Activated T-helper 9 cell treated with anti-CD3 and anti-CD28 coated beads, Interleukin-2, amount 50 U/mL, for 16 hours (primary cell): ENCODE measurements around the gene IRF4.
"Not testable (repeated sequence)": the region's sequence is repeated elsewhere in the genome, so short reads cannot be mapped to it uniquely, and the experiment has no call there.

Source experiments
- DNase-seq: peaks from one replicate; pipeline ENCODE4 v3.0.0-alpha.2; 2020; ENCODE audit warnings: low read depth

IRF4 gene

DNA sequence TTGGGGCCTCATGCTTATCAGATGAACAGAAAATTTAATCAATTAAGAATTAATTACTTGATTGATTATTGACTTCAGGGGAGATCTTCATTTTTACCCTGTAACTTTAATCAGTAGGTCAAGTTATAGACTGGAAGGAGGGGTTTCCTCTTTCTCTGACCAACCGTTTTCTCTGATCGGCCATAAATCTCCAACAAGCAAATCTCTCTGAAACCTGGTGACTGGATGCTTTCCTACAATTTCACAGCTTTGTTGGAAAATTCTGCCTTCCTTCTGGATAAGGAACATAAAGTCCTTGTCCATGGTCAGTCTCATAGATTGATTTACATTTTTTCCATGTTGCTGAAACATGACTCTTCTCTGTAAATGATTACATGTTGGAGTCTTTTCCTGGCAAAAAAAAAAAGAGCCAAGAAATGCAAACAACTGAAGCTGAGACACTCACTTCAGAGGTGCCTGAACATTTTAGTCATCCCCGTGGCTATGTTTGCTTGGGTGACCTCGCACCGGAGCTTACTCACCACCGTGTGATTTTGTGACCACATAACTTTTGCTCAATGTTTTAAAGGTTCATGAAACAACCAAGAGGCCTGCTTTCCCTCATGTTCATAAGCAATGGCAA, 31.0 kb downstream of the IRF4 start:
- DNase-seq = peak; percentile 48

DNA sequence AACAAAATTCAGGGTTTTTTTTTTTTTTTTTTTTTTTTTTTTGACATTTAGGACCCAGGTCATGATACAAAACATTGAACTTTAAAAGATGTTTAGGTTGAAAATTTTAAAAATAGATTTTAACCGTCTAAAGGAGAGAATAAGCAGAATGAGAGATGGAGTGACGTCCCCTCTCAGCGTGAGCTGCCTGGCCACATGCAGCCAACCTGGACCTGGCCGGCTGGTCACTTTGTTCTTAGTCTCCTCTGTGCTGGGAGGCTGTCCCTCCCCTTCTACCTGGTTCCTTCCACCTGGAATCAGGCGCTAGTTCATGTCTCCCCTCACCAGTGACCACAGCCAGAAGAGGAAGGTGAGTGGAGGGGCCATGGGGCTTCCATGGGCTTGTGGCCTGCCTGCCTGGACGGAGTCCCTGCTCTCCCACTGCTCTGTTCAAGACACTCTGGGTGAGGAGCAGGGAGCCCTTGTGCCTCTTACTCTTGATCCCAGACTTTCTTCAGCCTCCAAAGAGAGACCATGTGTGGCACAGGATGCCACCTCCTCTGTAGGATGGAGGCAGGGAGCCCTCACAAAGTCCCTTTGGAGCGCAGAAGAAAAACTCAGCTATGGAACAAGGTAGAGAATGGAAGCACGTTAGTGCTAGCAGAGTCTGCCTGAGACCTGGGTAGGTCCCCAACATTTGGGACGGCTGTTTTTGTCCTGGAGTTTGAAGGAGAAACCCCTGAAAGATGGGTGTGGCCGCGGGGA, 31.7 kb downstream of the IRF4 start:
- no peak for DNase-seq

DNA sequence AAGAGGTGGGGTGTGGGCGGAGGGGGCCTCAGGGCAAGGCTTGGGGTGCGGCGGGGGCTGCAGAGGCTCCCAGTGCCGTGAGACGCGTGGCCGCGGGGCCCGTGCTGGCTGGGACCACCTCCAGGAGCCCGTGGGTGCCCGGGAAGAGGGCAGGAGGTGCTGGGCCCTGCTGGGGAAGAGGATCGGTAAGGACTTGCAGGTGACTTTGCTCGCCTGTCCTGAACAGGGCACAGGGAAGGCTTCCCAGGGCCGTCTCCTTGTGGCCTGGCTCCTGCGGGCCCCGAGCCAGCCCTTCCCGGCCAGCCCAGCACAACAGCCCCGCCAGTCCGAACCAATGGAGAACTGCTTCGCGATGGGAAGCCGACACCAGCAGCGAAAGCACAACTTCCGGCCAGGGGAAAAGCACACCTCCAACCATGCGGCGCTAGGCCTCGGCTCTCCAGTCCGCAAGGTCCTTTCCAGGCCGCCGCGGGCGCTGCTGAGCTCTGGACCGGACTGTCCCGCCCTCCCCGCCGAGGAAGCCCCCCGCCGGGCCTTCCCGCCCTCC, 32.3 kb downstream of the IRF4 start:
- no peak for DNase-seq

DNA sequence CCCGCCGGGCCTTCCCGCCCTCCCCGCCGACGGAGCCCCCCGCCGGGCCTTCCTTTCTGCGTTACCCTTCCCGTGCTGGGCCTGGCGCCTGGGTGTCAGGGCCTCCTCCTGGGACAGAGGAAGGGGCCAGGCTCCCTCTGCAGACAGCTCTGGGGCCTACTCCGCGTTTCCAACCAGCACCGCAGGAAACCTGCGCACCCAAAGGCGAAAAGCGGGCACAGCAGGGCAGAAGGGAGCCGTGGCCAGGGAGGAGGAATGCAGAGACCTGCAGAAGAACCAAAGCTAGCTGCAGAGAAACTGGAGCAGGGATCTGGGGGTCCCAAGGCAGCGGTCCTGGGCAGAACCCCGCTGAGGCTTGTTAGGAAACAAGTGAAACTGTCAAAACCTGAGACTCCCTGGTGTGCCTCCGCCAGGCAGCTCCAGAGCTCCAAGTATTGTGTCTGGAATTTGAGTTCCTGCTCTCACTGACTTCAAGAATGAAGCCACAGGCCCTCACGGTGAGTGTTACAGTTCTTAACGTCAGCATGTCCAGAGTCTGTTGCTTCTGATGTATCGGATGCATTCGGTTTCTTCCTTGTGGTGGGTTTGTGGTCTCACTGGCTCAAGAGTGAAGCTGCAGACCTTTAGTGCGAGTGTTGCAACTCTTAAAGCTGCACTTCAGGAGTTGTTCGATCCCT, 33.3 kb downstream of the IRF4 start:
- DNase-seq = no peak

DNA sequence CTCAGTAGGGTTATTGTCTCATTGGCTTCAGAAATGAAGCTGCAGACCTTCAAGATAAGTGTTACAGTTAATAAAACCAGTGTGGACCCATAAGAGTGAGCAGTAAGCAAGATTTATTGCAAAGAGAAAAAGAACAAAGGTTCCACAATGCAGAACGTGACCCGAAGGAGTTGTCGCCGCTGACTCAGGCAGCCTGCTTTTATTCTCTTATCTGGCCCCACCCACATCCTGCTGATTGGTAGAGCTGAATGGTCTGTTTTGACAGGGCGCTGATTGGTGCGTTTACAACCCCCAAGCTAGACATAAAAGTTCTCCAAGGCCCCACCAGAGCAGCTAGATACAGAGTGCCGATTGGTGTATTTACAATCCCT, 33.9 kb downstream of the IRF4 start:
- DNase-seq = not testable (repeated sequence)

DNA sequence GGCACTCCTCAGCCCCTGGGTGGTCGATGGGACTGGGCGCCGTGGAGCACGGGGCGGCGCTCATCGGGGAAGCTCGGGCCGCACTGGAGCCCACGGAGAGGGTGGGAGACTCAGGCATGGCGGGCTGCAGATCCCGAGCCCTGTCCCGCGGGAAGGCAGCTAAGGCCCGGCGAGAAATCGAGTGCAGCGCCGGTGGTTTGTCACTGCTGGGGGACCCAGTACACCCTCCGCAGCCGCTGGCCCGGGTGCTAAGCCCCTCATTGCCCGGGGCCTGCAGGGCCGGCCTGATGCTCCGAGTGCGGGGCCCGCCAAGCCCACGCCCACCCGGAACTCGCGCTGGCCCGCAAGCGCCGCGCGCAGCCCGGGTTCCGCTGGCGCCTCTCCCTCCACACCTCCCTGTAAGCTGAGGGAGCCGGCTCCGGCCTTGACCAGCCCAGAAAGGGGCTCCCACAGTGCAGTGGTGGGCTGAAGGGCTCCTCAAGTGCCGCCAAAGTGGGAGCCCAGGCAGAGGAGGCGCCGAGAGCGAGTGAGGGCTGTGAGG, 34.7 kb downstream of the IRF4 start:
- not testable (repeated sequence) for DNase-seq

DNA sequence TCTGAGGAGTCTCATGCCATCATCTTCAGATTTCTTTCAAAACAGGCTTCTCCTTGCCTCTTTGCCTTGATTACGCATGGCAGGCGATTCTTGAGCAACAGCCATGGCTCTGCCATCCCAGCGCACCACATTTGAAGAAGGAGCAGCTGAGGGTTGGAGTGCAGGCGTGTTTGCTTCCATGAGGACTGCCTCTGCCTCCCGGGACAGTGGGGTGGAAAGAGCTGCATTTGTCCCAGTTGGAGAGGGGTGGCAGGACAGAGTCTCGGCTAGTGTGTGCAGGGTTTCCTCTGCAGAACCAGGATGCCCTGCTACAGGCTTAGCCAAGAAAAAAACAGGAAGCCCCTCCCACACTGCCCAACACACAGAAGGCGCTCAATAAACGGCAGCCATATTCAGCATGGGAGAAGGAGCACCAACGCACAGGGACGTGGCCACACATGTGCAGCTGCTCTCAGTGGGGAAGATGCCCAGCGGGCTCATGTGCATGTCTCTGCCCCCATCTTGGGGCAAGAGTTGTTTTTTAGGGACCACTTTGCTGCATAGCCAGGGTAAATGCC, 36.6 kb downstream of the IRF4 start:
- DNase-seq = no peak

DNA sequence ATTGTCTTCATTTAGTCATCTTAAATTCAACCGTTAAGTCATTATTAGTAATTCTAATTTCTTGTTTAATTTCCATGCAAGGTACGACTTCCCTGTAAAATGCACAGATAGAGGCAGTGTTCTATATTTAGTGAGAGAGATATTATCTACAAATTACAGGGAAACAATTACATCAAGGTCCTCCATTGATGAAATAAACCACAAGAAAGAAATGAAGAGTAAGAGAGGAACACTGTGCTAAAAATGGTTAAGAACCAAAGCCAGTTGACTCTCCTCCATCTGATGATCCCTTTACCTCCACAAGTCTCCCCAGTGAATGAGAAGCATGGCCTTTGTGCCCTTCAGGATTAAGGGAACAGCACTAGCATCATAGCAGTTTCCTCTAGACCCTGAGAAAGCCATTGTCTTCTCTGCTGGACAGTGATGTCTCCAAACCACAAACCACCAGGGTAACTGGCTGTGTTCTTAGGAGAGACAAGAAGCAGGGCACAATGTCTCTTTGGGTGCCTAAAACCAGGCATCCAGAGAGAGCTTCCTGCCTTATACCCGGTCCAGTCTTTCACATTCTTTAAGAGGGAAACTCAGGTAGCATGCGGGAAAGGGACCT, 38.1 kb downstream of the IRF4 start:
- no peak for DNase-seq

DNA sequence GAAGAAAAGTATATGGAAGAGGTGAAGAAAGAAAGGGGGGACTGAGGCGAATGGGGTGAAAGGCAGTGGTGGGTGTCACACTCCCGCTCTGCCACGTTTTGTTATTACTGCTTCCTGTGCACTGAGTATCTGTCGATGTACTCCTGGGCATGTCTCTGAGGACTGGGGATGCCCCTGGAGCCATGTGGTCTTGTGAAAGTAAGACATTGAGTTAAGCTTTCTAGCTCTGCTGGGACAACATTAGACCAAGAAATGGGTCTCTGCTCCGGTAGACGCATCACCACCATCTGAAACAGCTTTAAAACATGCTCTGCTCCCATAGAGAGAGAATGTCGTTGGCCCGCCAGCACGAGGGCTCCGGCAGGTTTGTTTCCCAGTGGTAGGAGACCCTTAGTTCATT, 40.0 kb downstream of the IRF4 start:
- no peak for DNase-seq

DNA sequence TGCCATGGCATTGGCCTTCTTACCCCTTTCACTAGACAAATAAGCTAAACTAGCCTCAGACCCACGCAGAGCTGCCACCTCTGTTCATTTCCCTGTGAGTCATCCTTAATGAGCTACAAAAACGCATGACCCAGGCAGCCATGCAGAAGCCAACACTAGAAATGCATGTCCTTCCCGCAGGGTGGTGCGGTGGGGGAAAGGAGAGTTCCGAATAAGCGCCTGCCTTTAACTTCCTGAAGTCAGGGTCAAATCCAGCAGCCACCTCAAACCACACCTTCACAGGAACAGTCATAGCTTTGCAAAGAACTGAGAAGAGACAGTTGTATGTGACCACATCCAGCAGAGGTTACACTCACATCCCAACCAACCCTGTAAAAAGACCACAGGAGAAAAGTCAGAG, 40.4 kb downstream of the IRF4 start:
- peak; percentile 28 for DNase-seq

DNA sequence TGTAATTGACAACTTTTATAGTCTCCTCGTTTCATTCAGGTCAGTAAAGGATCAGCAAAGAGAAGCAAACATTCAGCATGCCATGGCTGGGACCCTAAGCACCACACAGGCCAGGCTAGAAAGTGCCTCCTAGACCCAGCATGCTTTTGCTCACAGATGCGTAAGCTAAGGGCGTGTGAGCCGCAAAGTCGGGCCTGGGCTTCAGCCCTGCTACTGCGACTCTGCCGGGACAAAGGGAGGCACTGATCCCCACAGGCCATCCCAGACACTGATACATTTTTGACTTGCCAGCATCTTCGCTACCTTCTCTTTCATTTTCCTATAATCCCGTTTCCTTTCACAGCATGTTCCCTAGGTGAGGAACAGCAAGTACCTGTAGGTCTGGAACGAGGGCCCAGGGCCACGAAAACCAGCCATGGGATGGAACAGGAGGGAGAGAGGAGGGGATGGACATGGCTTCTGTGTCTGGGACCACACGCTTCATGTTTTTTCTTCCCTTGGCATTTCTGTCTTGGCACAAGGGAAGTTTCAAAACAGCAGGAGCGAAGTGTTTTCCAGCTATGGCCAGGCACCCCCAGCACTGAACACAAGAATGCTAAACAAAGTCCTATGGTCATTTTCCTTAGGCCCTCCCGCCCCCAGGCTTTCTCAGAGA, 42.6 kb downstream of the IRF4 start:
- no peak for DNase-seq

DNA sequence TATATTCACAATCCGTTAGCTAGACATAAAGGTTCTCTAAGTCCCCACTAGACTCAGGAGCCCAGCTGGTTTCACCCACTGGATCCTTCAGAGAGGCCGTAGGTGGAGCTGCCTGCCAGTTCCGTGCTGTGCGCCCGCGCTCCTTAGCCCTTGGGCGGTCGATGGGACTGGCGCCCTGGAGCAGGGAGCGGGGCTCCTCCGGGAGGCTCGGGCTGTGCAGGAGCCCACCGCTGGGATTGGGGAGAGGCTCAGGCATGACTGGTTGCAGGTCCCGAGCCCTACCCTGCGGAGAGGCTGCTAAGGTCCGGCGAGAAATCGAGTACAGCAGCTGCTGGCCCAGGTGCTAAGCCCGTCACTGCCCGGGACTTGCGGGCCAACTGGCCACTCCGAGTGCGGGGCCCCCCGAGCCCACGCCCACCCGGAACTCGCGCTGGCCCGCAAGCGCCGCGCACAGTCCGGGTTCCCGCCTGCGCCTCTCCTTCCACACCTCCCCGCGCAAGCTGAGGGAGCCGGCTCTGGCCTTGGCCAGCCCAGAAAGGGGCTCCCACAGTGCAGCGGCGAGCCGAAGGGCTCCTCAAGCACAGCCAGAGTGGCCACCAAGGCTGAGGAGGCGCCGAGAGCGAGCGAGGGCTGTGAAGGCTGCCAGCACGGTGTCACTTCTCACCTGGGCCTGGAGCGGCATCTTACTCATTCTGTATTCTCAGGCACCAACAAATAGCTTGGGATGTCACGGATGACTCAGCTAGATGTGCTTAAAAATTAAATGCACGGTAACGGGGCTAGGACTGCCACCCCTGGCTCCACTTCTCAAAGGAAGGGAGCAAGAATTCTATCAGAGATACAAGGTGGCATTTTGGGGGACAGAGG, 44.1 kb downstream of the IRF4 start:
- DNase-seq = no peak

DNA sequence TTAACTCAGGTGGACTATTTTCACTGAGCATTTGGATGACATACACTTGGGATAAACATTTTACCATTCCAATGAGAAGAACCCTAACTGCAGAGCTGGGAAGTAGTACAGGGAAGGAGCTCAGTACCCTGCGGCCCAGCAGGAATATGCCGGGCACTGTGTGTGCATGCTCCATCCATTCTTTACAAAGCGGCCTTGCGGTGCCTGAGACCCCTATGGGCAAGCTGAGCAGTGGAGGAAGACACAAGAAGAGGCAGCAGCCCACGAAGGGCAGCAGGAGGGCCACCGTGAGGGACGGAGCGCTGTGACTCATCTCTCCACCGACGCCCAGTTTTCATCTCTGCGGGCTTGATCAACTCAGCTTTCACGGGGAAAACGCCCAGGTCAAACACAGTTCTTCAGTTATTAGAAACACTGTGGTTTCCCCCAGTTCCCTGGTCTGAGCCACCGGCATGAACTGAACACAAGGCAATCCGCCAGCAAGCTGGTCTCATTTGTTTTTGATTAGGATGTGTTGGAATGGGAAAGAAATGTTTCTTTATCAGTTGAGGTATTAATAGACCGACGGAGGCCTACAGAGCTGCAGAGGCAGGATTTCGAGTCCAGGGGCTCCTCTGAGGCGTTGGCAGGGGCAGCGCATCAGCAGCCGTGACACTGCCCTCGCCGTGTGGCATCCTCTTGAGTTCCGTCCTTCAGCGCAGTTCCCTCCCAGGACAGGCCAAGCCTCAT, 44.9 kb downstream of the IRF4 start:
- DNase-seq = no peak

DNA sequence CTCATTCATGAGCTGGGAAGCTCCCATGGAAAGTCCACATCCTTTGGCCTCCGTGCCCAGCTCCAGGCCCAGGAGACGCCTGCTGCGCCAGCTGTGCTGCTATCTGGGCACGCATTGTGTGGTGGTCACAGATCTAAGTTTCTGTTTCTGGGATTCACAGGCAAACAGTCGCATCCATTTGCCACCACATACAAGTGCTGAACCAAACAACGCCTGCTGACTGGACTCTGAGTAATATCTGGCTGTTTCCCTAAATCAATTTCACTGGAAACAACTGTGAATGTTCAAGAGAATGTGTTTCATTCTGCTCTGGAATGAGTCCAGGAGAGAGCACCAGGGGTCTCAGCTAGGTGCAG, 45.5 kb downstream of the IRF4 start:
- DNase-seq = no peak

DNA sequence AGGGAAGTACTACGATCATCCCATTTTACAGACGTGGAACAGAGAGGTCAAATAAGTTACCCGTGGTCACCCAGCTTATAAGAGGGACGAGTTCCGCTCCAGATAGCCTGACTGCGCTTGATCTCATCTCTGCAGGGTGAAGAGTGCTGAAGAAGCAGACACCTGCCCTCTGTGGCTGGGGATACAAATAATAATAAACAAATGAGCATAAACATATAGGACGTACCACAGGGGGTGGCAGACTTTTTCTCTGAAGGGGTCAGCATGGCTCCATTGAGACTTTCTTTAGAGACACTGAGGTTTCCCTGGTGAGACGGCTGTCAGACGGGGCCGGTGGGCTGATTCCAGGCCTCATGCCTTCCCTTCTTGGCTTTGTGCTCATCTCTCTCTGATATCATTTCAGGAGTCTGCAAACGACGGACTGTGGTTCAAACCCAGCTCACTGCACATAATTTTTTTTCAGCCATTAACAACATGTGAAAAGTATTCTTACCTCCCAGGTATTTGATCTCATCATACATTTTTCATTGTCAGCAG, 47.1 kb downstream of the IRF4 start:
- DNase-seq = no peak

DNA sequence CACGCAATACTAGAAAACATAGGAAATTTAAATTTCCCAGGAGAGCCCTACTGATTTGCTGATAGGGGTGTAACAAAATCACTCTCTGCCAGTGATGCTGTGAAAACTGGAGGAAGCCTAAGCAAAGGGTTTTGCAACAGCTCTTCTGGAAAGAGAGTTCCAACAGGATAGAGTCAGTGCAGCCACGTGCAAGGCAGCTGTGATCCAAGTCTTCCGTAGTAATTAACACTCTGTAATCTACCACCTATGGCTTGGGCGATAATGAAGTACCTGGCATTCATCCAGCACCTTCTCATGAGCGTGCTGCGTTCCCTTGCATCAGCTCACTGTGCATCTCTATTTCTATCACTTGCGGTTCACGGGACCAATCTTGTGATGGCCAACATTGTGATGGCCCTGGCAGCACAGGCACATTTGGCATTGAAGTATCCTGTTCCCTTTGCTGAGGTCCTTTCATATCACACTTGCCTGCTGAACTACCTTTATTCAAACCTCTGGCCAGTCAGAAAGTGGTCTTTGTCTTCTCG, 48.2 kb downstream of the IRF4 start:
- DNase-seq = no peak

DNA sequence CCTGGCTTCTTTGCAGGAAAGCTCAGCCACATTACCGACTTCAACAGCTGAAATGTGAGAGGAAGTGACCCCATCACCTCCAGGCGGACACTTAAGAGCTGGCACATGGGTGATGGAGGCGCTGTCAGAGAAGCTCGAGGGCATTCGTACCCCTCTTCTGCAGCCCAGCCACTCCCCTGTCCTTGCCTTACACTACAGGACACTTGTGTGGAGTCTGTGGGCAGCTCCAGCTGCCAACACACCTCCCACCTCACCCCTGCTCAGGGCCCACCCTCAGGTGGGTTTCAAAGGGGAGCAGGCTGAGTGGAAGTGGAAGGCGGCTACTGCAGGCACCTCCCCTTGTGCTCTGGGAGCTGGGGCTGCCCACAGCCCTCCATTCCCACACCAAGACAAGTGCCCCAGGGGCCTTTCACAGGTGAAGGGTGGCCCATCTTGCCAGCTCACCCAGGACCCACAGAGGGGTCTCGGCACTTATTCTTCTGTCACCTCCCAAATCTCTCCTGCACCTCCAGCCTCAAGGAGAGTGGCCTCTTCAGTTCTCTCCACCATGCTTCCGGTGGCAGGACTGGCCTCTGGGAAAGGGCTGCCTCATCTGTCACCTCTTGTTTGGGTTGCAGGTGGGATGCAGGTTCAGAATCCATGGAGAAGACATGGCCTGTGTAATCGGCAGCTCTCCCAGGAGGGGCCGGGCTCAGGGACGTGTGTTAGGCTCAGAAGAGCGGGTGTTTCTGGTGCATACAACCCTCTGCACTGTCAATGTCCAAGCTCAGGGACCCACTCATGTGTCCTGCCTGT, 49.8 kb downstream of the IRF4 start:
- DNase-seq = no peak

DNA sequence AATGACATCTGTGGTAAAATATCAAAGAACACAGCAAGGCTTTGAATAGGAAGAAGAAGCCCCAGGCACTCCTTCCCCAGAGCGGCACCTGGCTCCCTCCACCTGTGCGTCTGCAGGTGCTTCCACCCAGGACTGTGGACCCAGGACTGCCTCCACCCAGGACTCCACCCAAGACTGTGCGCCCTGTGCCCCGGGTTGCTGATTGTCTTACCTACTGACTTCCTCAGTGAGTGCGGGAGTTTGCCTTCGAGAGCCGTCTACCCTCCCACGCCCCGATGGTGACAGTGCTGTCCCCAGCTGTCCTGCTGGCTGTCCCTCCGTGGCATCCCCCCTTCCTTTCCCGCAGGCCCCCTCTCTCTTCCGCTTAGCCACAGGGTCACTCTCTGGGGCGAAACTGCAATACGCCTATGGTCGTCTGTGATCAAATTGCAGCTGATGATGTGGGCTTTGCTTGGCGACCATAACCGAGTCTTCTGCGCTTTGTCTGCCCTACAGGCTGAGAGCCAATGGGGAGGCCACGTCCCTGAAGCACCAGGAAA, 52.1 kb downstream of the IRF4 start:
- DNase-seq = no peak
